Measurements from ENCODE around the gene WDR7.

The WDR7 gene

GRCh38 chr18:57004366-57005121 lies 353.4 kb downstream of the WDR7 start:
- DNase-seq, result peak; percentile 54

- no peak for DNase-seq
Measured at GRCh38 chr18:57008001-57008686, 357.0 kb downstream of the WDR7 start.

- DNase-seq, result no peak
Measured at GRCh38 chr18:57009844-57010243, 358.7 kb downstream of the WDR7 start.

GRCh38 chr18:57014772-57015413 lies 363.7 kb downstream of the WDR7 start:
- DNase-seq, result no peak

GRCh38 chr18:57015451-57015850 lies 364.3 kb downstream of the WDR7 start:
- no peak for DNase-seq

GRCh38 chr18:57018845-57019244 lies 367.7 kb downstream of the WDR7 start:
- DNase-seq, result no peak

- DNase-seq, result no peak
Measured at GRCh38 chr18:57022716-57023115, 371.6 kb downstream of the WDR7 start.

GRCh38 chr18:57023275-57023882 lies 372.2 kb downstream of the WDR7 start:
- no peak for DNase-seq

GRCh38 chr18:57025540-57025939 lies 374.4 kb downstream of the WDR7 start:
- DNase-seq, result peak; percentile 61

- DNase-seq, result peak; percentile 22
Measured at GRCh38 chr18:57026316-57026715, 375.2 kb downstream of the WDR7 start.

GRCh38 chr18:57027190-57027708 lies 376.1 kb downstream of the WDR7 start:
- no peak for DNase-seq

GRCh38 chr18:57029761-57030160 lies 378.6 kb downstream of the WDR7 start:
- DNase-seq, result no peak

GRCh38 chr18:57030417-57030816 lies 379.3 kb downstream of the WDR7 start:
- no peak for DNase-seq

GRCh38 chr18:57035590-57035989 lies 384.4 kb downstream of the WDR7 start:
- no peak for DNase-seq

GRCh38 chr18:57038395-57038794 lies 387.2 kb downstream of the WDR7 start:
- no peak for DNase-seq

- no peak for DNase-seq
Measured at GRCh38 chr18:57040175-57040574, 389.0 kb downstream of the WDR7 start.

GRCh38 chr18:57043241-57043640 lies 392.1 kb downstream of the WDR7 start:
- DNase-seq, result no peak

- DNase-seq, result no peak
Measured at GRCh38 chr18:57048351-57048750, 397.2 kb downstream of the WDR7 start.

GRCh38 chr18:57048859-57049258 lies 397.7 kb downstream of the WDR7 start:
- DNase-seq, result no peak

GRCh38 chr18:57050310-57050949 lies 399.3 kb downstream of the WDR7 start:
- no peak for DNase-seq

- DNase-seq, result no peak
Measured at GRCh38 chr18:57051021-57051656, 400.0 kb downstream of the WDR7 start.

- no peak for DNase-seq
Measured at GRCh38 chr18:57051657-57052044, 400.5 kb downstream of the WDR7 start.
